Stimulated activated CD8-positive, alpha-beta memory T cell treated with anti-CD3 and anti-CD28 coated beads, Interleukin-15, amount 100 ng/mL, for 4 hours (primary cell): ENCODE measurements around the gene RASGRP1.

Source experiments
- DNase-seq, 2 donors: peaks; one replicate each; pipeline ENCODE4 v3.0.0-alpha.2; 2020; ENCODE audit warnings: low read depth in 2 of 2

RASGRP1 gene

DNA sequence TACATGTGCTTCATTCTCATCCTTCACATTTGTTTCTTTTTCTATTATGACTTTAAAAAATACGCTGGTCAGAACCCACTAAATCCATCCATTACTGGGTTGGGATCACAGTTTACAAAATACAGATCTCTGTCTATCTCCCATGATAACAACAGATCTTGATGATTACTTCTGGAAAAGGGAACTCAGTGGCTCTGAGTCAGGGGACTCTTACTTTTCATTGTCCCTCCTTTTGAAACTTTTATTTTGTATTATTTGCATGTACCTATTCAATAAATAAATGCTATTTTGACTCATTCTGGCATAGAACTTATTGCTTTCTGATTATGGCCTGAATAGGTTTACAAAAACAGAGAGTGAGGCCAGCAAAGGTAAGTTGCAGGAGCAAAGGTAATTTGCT is 11.6 kb upstream of the RASGRP1 start:
- DNase-seq: no peak

DNA sequence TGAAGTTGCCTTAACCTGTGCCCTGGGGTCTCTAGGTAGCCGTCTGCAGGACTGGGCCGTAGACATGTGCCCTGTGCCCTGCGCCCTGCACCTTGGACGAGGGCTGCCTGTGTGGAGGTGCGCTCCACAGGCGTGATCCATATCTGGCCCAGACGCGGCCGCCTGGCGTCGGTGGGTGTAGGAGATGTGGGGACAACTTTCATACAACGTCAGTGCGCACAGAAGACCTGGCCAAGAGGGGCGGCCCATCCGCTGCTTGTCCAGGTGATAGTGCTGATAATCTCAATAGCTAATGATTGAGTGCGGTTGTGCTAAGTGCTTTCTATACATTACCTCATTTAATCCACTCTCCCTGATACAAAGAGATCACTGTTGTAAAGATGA is 665 bp upstream of the RASGRP1 start:
- DNase-seq: no peak

DNA sequence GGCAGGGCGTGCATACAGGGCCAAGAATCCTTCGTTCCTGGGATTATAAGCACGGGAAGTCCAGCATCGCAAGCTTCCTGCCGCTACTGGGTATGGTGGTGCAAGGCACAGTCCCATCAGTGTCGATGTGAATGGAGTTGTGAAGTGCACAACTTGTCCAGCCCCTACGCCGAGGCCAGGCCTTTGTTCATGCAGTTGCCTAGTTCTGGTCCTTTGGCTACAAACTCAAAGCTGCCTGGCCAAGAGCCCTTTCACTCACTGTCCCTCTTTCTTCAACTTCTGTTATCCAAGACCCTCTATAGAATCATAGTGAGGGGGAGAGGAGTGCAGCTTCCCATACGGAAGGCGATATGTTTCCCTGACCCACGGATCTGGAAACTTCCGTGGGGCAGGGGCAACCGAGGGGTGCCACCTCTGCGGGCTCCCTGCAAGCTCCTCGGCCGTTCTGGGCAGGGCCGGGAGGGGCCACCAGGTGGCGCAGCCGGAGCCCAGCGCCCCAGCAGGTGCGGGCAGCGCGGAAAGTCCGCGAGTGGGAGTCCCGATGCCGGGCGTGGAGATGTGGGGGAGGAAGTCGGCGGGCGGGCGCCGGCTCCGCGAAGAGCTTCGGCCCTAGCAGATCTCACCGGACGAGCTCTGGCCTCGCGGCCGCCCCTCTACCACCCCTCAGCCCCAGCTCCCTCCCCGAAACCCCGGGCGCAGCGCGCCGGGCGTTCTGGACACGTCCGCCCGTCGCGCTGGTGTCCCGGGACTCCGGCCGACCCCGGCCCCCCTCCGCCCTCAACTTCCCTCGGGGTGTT is 693 bp downstream of the RASGRP1 start:
- peak; percentile 70 to 78 for DNase-seq

DNA sequence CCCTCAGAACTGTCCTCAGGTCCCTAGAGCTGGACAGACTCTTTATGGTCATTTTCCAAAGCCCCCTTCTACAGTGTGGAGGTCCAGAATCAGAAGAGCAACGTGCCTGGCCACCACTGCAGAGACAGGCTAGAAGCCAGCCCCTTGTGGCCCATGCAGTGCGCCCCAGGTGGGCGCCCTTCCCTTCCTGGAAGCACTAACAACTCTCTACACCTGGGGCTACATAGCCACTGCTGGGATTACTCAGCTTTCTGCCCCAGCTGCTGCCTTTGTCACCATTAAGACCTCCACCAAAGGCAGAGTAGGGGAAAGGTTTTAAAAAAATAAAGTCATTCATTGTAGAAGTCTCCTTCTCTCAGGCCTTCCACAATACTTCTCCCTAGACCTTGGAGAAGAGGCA is 2.3 kb downstream of the RASGRP1 start:
- no peak for DNase-seq

DNA sequence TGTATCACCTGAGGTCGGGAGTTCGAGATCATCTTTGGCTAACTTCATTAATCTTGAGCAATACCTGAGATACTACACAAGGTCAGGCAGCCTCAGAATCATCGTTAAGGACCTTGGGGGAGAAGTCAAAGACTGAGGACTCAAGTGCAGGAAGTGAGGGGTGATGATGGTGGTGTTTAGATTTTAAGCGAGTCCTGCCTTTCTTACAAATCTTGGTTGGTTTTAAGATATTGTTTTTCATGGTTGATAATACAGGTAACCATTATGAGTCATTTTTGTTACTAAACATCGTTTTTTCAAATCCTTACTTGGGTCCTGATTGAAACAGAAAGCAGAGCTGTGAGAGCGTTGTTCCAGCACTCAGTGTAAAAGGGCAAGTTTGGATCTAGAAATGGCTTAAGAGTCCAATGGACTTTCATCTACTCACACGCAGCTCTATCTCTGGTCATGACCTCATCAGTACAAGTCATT is 4.1 kb downstream of the RASGRP1 start:
- no peak for DNase-seq

DNA sequence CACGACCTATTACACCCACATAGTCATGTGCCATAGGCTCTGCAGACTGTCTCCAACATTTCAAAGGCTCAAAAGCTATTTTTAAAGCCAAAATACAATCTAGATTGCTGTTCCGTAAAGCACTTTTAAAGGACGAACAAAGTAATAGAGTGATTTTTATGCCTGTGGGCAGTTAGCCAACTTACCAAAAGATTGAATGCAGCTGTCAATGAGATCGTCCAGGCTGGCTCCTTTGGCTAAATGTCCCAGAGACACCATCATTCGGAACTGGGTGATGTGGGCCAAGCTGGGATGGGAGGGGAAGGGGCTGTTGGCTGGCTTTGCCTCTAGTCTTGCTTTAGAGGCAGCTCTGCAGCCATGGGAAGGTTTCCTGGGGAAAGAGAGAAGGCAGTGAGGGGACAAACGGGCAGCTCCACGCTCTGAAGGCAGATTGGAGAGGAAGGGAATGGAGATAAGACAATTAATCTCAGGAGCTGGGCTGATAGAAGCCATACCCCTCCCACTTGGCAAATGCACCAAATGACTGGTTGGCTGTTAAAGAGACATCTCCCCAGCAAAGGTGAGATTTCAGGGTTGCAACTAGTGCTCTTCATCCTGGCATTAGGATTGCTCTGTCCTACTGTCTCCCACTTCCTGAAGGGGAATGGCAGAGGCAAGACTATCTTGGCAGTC is 4.8 kb downstream of the RASGRP1 start:
- no peak for DNase-seq

DNA sequence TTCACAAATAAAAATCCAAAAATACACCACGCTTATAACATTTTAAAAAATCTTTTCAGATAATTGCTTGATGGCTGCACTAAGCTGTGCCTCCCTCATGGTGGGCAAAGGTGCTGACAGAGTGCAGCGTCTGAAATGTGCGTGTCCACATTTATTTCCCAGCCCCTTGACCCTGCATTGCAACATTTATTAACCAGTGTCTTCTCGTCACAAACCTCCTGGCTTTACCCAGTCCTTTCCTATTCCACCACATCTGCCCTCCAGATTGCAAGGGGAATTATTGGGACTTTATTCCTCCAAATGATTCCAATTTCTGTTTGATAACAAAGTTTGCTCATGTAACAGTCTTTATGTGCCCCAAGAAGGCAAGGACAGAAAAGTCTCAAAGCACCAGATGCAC is 5.5 kb downstream of the RASGRP1 start:
- DNase-seq: no peak

DNA sequence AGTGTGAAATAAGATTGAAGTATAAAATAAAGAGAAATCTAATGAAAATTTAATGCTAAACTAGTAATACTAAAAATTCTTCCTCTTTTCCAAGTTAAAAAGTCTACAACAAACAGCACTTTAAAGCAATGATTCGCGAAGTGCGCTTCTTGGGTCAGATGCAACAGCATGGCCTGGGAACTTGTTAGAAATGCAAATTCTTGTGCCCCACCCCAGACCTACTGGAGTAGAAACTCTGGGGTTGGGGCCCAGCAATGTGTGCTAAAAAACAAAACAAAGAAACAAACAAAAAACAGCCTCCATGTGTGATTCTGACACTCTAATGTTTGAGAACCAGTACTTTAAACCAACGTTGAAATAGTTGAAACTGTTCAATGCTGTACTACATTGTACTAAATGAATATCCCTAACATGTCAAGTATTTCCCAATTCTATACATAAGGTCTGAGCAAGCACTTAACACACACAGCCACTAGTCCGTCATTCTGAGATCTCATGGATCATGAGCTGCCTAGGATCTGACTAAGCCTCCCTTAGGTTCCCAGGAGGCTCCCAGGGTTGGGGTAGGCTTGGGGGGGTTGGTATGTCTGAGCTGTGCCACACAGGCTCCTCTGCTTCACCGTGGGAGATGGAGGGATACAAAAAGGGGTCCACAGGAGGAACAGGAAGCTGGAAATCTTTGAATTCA is 6.1 kb downstream of the RASGRP1 start:
- DNase-seq: no peak

DNA sequence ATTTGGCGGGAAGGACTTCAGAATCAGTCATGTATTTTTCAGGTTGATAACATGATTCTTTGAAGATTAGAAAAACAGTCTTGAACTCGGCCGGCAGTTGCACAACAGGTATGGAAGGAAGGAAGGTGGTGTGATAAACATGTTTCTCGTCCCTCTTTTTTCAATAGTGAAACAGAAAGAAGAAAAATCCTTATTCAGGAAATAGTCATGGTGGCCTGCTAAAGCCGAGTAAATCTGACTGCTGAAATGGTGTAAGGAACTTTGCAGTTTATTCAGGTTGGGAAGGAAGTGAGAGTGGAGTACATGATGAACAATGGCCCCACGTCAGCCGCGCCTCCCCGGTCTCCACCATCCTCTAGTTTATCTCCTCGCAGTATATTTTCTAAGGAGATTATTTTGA is 6.7 kb downstream of the RASGRP1 start:
- DNase-seq: no peak

DNA sequence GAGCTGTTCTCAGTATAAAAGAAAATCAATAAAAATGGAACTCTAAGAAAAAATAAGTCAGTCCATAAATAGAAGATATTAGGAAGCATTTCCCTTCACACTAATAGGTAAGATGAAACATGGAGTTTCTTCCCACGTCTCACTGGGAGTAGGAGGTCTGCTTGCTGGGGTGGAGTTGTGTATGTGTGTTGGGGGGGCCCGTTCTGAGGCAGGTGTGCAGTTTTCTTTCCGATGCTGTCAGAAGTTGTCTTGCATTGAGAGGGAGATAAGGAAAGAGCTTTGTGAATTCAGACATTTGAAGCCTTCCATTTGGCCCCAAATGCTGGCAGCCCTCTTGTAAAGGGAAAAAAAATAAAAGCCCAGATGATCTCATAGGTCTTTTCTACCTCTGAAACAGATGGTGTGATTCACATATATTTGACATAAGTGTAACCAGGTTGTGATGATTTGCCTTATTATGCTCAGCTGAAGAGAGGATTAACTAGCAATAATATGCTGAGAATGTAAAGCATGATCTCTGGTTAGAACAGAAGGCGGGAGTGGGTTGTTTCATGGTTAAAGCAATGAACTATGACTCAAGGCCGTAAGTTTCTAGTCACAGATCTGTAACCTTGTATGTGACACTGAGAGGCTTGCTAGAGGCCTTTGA is 8.8 kb downstream of the RASGRP1 start:
- no peak for DNase-seq

DNA sequence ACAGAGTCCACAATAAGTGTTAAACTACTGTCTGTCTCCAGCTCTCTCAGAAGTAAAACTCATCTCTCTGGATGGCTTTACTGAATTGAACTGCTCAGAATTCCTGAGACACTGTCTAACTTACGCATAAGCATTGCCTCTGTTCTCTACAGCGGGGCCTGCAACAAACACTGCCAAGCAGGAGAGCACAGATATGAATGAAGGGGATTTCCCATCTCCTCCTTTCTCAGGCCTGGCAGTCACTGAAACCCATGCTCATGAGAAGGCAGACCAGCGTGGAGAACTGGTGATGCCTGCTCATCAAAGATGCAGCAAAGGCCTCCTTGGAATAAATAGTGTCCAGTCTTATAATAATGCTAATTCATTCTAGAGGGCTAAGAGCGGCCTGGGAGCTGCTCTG is 10.3 kb downstream of the RASGRP1 start:
- DNase-seq: no peak

DNA sequence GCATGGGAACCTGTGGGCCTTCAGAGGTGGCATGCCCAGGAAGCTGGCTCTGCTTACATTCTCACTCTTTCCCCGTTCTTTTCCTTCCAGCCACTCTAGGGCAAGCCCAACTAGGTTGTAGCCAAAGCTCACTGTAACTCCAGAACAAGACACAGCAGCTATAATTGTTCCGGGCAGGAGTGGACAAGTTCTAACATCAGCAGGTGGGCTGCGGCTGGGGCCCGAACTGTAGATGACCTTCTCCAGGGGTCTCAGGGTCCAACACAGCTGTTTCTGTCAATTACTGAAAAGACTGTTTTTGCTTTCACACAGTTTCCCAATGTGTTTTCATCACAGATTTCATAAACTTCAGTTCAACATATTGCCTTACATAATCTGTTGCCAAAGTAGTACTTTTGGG is 11.5 kb downstream of the RASGRP1 start:
- DNase-seq: no peak

DNA sequence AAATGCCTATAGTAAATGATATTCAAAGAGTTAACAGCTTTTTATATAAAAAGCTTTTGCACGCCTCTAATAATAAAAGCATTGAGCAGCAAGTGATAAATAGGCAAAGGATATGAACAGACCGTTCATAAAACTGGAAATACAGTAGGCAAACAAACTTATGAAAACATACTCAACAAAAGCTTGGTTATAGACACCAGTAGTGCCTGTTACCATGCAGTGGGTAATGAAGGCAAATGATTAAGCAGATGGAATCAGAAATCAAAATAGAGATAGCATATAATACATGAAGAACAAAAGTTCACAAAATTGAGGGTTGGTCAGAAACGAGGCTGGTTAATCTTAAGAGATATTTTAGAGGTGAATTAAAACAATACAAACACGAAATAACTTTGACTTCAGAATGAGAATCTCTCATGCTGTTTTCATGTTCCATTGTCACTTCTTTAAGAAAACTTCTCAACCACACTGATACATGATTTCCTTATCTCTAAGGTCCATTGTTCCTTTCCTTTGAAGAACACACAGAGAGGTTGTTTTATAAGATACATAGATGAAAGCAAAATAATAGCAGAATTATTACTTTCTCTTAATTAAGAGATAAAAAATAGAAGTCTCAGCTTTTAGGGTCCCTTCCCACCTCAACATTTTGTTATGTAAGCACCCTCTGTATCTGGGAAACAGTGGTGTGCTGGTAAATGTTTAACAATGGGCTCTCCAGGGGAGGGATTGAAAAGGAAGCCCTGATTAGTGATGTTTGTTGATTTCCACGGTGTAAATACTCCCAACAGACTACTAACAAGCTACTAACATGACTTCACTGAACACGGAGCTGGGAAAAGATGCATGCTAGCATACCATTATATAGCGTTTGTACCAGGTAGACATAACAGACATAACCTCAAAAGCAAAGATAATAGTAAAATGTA is 12.6 kb downstream of the RASGRP1 start:
- DNase-seq: no peak

DNA sequence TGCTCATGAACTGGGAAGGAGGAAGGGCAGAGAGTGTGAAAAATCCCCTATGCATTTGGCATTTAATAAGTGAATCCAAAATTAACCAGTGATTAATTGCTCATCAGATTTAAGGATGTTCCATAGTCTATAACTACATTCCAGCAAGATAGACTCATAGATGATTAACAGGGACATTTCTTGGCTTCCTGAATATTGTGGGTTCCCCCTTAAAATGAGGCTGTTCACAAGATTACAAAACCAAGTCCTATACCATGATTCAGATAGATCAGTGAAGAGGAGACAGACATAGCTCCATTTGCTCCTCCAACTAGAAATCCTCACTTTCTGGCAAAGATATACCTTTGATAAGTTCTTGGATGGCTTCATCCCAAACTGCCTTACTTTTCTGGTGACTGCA is 15.4 kb downstream of the RASGRP1 start:
- DNase-seq: no peak

DNA sequence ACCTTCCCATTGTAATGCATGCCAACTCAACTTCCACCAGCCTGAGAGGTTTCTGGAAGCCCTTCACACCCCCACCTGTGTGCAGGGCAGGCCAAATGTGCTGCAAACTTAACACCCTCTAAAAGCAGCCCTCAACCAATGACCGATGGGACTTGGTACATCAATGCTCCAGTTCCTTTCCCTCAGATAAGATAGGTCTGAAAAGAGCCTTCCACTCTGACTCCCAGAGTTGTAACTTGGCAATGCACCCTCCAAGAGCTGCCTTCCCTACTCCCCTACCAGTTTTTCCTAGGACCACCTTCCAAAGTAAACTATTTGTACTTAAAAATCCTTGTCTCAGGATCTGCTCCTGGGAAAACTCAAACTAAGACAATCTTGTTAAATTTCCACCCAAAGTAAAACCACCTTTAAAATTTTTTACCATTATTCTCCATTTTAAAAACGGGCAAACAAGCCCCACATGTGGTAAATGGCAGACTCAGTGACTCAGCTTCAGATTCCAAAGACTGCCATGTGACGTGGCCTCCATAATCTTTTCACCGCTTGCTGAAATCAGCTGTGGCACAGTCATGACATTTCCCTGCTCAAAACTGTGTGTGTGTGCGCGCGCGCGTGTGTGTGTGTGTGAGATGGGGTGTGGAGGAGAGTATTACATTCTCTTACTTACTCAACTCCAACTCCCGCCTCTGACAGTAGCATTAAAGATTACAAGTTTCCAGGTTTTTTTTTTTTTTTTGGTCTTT is 17.2 kb downstream of the RASGRP1 start:
- DNase-seq: no peak

DNA sequence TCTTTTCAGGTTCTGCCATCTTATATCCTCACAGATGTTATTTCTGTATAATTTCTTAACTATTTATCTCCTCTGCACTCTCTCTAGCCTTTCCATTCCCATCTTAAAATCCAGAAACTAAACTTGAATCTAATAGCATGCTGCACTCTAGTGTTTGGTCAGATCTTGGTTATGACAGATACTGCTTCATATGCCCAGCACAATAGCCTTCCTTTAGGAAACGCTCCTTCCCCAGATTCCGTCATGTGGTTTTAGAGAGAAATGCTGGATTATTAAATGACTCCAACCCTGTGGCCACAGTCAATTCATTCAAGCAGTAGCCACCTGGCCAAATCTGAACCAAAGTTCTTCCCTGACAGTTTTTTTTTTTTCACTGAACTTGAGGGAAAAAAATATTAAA is 19.4 kb downstream of the RASGRP1 start:
- DNase-seq: no peak

DNA sequence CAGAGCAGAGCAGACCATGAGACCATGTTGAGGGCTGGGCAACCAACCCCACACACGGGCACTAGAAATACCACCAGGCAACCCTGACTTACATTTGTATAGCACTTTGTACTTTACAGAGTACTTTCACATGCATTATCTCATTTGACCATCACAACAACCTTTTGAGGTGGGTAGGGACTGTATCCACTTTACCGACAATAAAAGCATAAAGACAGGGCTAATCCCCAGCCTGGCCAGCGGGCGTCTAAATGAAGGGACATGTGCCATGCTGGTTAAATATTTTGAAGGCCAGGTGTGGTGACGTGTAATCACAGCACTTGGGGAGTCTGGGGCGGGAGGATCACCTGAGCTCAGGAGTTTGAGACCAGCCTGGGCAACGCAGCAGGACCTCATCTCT is 23.6 kb downstream of the RASGRP1 start:
- DNase-seq: no peak

DNA sequence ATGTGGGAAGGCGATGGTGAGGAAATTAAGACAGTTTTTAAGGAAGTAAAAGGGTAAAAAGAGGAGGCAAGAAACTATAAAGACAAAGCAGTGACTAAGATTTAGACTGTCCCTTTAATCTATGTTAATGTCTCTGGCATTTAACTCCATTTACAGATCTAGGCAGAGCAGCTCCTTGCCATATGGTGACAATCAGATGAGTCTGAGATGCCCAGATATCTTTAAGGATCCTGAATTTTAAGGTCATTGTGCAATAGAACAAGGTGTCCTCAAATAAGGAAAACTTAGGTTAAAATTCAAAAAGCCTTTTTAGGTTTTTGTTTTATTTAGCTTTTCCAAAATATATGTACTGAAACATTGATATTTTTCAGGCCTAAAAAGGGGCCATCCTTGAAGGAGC is 24.1 kb downstream of the RASGRP1 start:
- DNase-seq: no peak

DNA sequence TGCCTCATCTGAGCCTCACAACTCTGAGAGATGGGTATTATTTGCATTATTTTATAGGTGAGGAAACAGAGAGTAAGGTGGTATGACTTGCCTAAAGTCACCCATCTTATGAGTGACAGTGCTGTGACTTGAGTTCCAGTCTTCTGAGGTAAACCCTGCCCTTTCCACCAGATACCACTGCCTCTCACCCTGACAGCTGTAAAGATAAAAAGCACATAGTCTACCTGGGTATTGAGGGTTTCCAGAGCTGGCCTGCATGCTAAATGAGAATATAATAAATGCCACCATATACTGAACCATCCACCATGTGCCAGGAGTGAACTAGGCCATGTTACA is 25.6 kb downstream of the RASGRP1 start:
- no peak for DNase-seq

DNA sequence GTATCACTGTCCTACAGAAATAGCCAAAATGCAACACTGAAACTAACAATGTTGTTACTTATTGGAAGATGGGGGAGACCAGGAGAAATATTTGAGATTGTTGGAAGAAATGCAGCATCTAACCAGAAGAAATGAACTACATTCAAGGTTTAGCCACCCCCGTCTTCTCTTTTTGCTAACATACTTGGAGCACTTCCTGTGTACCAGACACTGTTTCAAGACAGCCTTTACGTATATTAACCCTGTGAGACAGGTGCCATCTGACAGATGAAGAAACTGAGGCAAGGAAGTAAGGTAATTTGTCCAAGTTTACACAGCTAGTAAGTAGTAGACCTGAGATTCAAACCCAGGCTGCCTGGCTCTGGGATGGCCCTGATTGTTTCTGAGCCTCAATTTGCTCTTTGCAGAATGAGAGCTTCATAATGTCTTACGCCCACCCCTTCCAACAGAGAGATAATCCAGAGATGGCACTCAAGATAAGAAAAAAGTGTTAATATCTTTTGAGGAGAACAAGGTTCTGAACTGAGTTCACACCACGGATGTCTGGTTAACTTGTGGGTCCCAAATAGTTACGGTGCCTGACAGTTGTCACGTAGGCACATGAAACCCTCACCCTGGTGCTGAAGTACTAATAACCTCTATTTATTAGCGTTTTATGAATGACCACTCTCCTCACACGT is 26.1 kb downstream of the RASGRP1 start:
- DNase-seq: no peak
